Colon (tissue), 2 donors: ENCODE measurements around the gene TMA7B.
"Not testable (repeated sequence)": the region's sequence is repeated elsewhere in the genome, so short reads cannot be mapped to it uniquely, and the experiment has no call there.

Source experiments
- FAIRE-seq: peaks from 2 replicates; lab custom pipeline; 2012; peaks lifted over from hg19 to GRCh38; lab: Jason Lieb, UNC
- donor health status: control.
- donor health status: control.

The TMA7B gene

GRCh38 chr22:39984746-39985145, 24.5 kb downstream of the TMA7B start:
- FAIRE-seq: no peak

DNA sequence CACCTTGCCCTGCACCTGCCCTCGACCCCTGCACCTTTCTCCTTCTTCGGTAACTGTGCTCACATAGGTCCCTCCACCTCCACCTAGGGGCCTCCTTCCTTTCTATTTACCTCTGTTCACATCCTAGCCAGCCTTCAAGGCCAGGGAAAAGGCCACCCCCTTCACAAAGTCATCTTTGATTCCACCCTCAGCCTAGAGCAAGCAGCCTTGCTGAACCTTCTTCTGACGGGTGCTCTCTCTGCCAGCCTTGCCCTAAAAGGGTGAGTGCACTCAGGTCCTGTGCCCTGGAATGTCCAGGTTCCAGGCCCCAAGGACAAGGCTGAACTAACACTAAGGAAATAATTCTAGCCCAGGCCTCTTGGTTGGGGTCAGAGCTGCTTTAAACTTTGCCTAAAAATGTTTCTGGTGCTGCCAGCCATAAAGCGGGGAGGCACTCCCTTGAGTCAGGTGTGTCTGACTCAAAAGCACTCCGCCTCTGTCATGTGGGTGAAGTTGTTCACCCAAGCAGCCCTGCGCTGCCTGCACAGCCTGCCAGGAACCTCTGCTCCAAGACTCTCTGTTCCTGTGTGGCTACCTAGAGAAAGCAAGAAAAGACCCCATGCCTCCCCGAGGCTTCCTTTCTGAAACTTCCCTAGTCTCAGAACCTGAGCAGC, 25.3 kb downstream of the TMA7B start:
- FAIRE-seq: no peak

- no peak for FAIRE-seq
Measured at GRCh38 chr22:39988386-39989114, 28.4 kb downstream of the TMA7B start.

DNA sequence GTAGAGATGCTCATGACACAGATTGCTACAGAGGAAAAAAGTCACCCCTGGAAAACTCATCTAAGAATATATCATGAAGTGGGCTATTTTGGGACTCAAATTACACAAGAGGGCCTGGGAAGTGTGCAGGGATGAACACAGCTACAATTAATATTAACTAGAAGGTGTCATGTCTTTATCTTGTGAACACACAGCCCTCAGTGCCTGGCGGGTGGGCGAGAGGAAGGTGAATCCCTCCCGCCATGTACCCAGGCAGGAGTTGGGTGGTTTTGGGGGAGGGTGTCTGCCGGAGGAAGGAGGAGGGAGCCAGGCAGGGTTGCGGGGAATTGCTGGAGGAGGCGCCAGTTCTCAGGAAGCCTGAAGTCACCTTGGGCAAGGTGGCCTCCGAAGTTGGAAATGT, 29.4 kb downstream of the TMA7B start:
- FAIRE-seq: no peak

DNA sequence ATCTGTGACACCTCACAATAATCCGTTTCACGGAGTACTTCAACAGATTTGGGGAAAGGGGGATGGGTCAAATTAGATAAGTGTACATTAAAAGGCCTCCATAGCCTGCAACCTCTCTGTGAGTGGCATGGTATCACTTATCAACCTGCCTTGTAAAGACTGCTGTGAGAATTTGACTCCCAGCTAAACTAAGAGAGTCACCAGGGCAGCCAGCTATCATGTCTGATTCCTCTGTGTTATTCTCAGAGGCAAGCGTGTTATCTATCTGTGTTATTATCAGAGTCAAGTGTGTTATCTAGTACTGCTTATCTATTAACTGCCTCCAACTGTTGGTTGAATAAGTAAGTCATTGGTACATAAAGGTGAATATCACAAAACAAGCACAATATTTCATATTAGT, 30.5 kb downstream of the TMA7B start:
- no peak for FAIRE-seq

- no peak for FAIRE-seq
Measured at GRCh38 chr22:39991159-39991860, 31.1 kb downstream of the TMA7B start.

- no peak for FAIRE-seq
Measured at GRCh38 chr22:39992088-39992826, 32.1 kb downstream of the TMA7B start.

GRCh38 chr22:39992894-39993293, 32.7 kb downstream of the TMA7B start:
- not testable (repeated sequence) for FAIRE-seq

- no peak for FAIRE-seq
Measured at GRCh38 chr22:39994041-39994565, 33.9 kb downstream of the TMA7B start.

- no peak for FAIRE-seq
Measured at GRCh38 chr22:39994566-39995392, 34.6 kb downstream of the TMA7B start, which contains the start of gene FAM83F. Gene FAM83F, plus strand, starts transcription at chr22:39994954. Its CDS starts 89 bp downstream, at chr22:39995043.

- FAIRE-seq: no peak
Measured at GRCh38 chr22:39995393-39996252, 35.4 kb downstream of the TMA7B start.

DNA sequence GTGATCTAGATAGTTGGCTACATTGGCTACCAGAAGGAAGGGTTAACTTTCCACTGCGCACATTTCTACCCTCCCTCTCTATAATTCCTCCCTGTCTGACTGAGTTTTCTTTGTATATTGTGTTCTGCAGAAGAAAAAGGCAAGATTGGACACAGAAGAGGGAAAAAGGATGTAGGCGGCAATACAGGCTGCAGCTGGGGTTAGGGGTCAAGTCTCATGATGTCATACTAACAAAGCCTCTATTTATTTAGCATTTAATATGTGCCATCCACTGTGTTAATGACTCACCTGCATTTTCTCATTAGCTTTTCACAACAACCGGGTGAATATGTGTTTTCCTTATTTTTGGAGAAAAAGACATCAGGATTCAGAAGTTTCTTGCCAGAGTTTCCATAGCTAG, 36.5 kb downstream of the TMA7B start:
- FAIRE-seq: no peak

GRCh38 chr22:39997421-39997820, 37.2 kb downstream of the TMA7B start:
- FAIRE-seq: no peak

DNA sequence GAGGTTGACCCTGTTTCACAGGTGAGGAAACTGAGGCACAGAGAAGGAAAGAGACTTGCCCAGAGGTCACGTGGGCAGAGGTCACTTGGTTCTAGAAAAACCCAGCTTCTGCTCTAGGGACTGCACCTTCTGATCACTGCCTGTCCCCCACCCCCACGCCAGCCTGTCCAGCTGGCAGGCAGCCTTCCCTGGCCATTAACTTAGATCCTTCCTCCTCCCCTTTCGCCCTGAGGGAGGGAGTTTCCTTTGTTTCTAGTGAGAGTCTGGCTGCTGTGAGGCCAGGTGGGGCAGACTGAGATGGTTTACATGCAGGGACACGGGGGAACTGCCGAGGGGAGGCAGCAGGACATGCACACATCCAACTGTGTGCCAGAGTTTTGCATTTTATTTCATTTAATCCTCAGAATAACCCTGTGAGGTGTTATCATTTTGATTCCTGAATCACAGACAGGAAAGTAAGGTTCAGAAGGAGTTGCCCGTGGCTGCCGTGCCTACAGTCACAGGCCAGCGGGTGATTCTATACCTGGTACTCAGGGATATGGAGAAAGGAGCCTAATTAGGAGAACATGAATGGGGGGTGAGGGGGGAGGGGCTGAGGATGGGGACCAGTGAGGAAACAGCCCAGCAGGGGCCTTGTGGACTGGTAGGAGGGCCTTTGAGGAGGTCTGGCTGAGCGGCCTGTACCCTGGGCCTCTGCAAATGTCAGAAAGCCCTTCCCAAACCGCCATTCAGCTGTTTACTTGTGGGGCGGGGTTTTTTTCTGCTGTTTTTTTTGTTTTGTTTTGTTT, 37.9 kb downstream of the TMA7B start:
- FAIRE-seq: no peak

DNA sequence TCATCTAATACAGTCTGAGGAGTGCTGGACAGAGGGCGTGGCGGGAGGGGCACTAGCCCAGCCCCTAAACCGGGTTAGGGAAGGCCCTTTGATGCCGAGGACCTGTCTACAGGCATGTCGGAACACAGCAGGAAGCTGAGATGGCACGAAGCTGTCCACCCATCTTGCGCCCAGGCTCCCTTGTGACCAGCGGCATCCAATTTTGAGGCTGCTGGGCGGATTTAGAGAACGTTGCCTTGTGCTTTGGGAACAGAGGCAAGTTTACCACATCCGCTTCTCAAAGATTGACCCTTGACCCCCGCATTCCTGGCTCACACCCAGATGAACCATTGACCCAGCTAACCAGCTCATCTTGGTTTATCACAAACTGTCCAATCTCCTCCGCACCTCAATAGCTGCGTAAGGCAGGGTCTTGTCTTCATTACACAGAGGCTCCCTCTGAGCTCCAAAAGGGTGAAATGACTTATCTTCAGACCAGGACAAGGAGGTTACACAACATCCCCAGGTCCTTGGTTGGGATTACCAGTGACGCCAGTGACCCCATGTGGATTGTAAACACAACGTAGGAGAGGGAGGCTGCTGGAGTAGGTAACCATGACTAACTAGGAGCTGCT, 39.1 kb downstream of the TMA7B start:
- no peak for FAIRE-seq

- no peak for FAIRE-seq
Measured at GRCh38 chr22:40000171-40000570, 40.0 kb downstream of the TMA7B start.

DNA sequence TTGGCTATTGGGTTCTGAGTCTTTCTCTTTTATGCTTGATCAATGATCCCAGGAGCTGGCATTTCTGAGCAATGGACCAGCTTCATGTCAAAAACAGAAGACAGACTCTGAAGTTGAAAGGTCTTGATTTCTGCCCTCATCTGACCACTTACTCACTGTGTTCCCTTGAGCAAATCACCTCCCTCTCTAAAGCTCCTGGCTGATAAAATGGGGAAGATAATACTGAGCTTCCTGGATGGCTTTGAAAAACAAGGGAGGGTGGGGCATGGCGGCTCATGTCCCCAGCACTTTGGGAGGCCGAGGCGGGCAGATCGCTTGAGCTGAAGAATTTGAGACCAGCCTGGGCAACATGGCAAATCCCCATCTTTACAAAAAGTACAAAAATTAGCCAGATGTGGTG, 40.9 kb downstream of the TMA7B start:
- no peak for FAIRE-seq

- no peak for FAIRE-seq
Measured at GRCh38 chr22:40001800-40002577, 41.8 kb downstream of the TMA7B start.
